Naive thymus-derived CD4-positive, alpha-beta T cell (primary cell): ENCODE data around the gene ALDH16A1. TPM values are rescaled to one million over a fixed set of nuclear protein-coding genes. Genes with fewer than 3 reads are reported as not detected.

ENCODE experiments used
- ATAC-seq: fragments of 150-1000 bp; cut with Tn5 transposase; 2 replicates; pipeline ENCODE4 v1.10.0; 2021; ENCODE audit warnings: mild to moderate bottlenecking, moderate library complexity
- CTCF ChIA-PET: fragments of 350-600 bp; sonication (Branson Sonifier 250); formaldehyde crosslinking; loops from one replicate; lab custom pipeline; 2021; ENCODE audit warnings: antibody characterized with exemption; lab: Charles Lee
- POLR2A ChIA-PET: fragments of 350-600 bp; sonication (Branson Sonifier 250); formaldehyde crosslinking; loops from one replicate; lab custom pipeline; 2021; ENCODE audit warnings: antibody characterized with exemption, inconsistent platforms; lab: Charles Lee
- DNase-seq, 9 donors: peaks; one replicate each; pipeline versions ENCODE4 v3.0.0 to v3.0.0-alpha.2; 2020 to 2022; ENCODE audit warnings: mixed read lengths in 1 of 9
- H3K27ac ChIP-seq: one replicate; pipeline ENCODE4 v1.7.0; 2013; ENCODE audit warnings: mild to moderate bottlenecking, low read depth, low read length, moderate library complexity
- H3K27me3 ChIP-seq, 2 donors: one replicate each; pipeline ENCODE4 v1.7.0; 2013; ENCODE audit warnings: low read length in 2 of 2, mild to moderate bottlenecking in 2 of 2, moderate library complexity in 2 of 2; ENCODE audit not compliant: control insufficient read depth in 2 of 2, insufficient read depth in 2 of 2
- H3K36me3 ChIP-seq, 3 experiments: 1 replicate in 2 of 3; 2 replicates in 1 of 3; pipeline ENCODE4 v1.7.0; 2013; ENCODE audit warnings: low read length in 3 of 3, mild to moderate bottlenecking in 3 of 3, moderate library complexity in 1 of 3; ENCODE audit not compliant: insufficient read depth in 3 of 3, control insufficient read depth in 2 of 3
- H3K4me1 ChIP-seq, 2 donors: one replicate each; pipeline ENCODE4 v1.7.0; 2013; ENCODE audit warnings: low read length in 2 of 2, mild to moderate bottlenecking in 2 of 2, moderate library complexity in 1 of 2; ENCODE audit not compliant: control insufficient read depth in 2 of 2, insufficient read depth in 2 of 2
- H3K4me3 ChIP-seq: 2 replicates; pipeline ENCODE4 v1.7.0; 2013; ENCODE audit warnings: mild to moderate bottlenecking, low read length
- H3K9me3 ChIP-seq, 3 experiments: 1 replicate in 2 of 3; 2 replicates in 1 of 3; pipeline ENCODE4 v1.7.0; 2013; ENCODE audit warnings: low read length in 3 of 3; ENCODE audit not compliant: control insufficient read depth in 2 of 3
- H3K27ac Mint-ChIP-seq, 9 donors: one replicate each; pipeline ENCODE4 v1.8.0; 2020 to 2022; ENCODE audit warnings: mixed read lengths in 9 of 9, mild to moderate bottlenecking in 8 of 9, moderate library complexity in 5 of 9, inconsistent platforms in 2 of 9
- H3K27me3 Mint-ChIP-seq, 5 donors: one replicate each; pipeline ENCODE4 v1.8.0; 2021 to 2022; ENCODE audit warnings: mixed read lengths in 5 of 5, mild to moderate bottlenecking in 1 of 5
- H3K36me3 Mint-ChIP-seq, 5 donors: one replicate each; pipeline ENCODE4 v1.8.0; 2020 to 2022; ENCODE audit warnings: mixed read lengths in 5 of 5, mild to moderate bottlenecking in 3 of 5, inconsistent platforms in 1 of 5
- H3K4me1 Mint-ChIP-seq, 7 donors: one replicate each; pipeline ENCODE4 v1.8.0; 2020 to 2022; ENCODE audit warnings: mixed read lengths in 7 of 7, mild to moderate bottlenecking in 3 of 7, inconsistent platforms in 1 of 7
- H3K4me3 Mint-ChIP-seq, 10 donors: one replicate each; pipeline ENCODE4 v1.8.0; 2020 to 2022; ENCODE audit warnings: mild to moderate bottlenecking in 10 of 10, mixed read lengths in 10 of 10, moderate library complexity in 6 of 10, inconsistent platforms in 2 of 10
- H3K9me3 Mint-ChIP-seq, 11 donors: one replicate each; pipeline ENCODE4 v1.8.0; 2020 to 2022; ENCODE audit warnings: mixed read lengths in 11 of 11, mild to moderate bottlenecking in 4 of 11, inconsistent platforms in 1 of 11, moderate library complexity in 1 of 11
- intact Hi-C, 2 donors: fragments of 100-400 bp; cut with micrococcal nuclease; formaldehyde crosslinking; loops; one replicate each; pipeline ENCODE4 v1.15.1; 2023
- polyA plus RNA-seq, 2 donors: library from polyadenylated mRNA; unstranded; fragments of 300-500 nt; fragmentation: Illumina TruSeq; gene quantifications; one replicate each; pipeline ENCODE4 v1.2.3, GENCODE V29; 2021
- total RNA-seq, 6 experiments: library from RNA in 5 of 6; stranded (reverse) in 5 of 6; gene quantifications; 1 replicate in 5 of 6; 2 replicates in 1 of 6; pipeline ENCODE4 v1.2.3 and lab custom pipeline; 2021 to 2026

ALDH16A1 gene
- total RNA-seq (10 to 100 TPM; 27.6 to 38.1 (median 33.3) TPM), polyA plus RNA-seq (10 to 100 TPM; 28.3 to 37.8 TPM), total RNA-seq (lab: John Stamatoyannopoulos, UW) (46.0 reads per million, percentile 69 among the genes with 10 or more reads in this experiment)

DNA sequence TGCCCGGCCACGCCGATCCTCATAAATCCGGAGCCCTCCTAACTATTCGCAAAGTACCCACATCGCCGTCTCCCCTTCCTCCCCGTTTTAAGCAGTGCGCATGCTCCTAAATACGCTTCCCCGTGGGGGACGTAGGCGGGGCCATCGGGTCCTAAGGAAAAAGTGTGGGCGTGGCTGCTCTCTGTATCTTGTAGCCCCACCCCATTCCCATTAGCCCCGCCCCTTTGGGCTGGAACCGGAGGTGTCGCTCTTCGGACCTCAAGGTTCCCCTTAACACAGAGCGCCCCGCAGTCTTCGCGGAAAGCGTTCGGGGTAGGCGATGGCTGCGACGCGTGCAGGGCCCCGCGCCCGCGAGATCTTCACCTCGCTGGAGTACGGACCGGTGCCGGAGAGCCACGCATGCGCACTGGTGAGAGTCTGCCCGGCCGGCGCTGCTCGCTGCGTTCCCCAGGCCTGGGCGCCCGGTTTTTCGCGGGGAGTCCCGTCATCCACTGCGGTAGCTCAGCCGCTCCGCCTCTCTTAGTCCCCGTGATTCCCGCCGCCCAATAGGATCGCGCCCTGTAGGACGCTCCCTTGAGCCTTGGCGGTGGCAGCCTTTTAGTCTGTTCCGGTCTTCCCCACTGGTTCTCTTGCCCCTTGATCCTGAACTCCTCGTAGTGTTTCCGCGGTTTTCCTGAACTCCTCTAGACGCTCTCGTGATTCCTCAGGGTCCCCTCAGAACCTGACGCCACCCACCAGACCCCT lies at the start of gene ALDH16A1:
TSS of gene ALDH16A1 (plus strand) at position 213 of the 744 bp plus-strand sequence. CDS start at position 320, 107 bp downstream.
- H3K4me3 Mint-ChIP-seq = peak within 1 kb of the TSS; percentile 95 to 100 (median 99)
- peaks cover 12 to 30% (median 16%) of the 10 kb centered on the region in 5 donors for H3K36me3 Mint-ChIP-seq
- Histone ChIP-seq H3K27me3 (no peaks in the 10 kb centered on the region), H3K4me3 (peak within 1 kb of the TSS; percentile 85), H3K4me1 (peaks cover 15 to 26% of the 10 kb centered on the region in 2 donors), H3K27ac (peak within 1 kb of the TSS; percentile 95), H3K9me3 (no peaks in the 10 kb centered on the region), H3K36me3 (peaks cover 0 to 25% (median 0%) of the 10 kb centered on the region in 3 experiments)
- H3K27me3 Mint-ChIP-seq = no peaks in the 10 kb centered on the region
- DNase-seq = peak; percentile 97 to 99 (median 98)
- ChIA-PET POLR2A (interaction anchor here (0.6 to 15.5 kb wide), 18 partner anchors 12 to 834 kb away, joined by 3 to 226 read pairs (median 4); partner anchors contain the start of genes FLT3LG, GFY, NOSIP and PRR12), CTCF (interaction anchor here (0.6 to 12.2 kb wide), 5 partner anchors 13 to 89 kb away, joined by 3 to 83 read pairs (median 4); partner anchors contain the start of genes DKKL1 and FLT3LG)
- peaks cover 0 to 5% (median 0%) of the 10 kb centered on the region in 11 donors for H3K9me3 Mint-ChIP-seq
- intact Hi-C loops = loop anchor here (1.0 to 5.0 kb wide), 19 partner anchors 10 to 1131 kb away; partner anchors contain the start of genes FLT3LG (in 2 of the 2), GYS1 (in 2 of the 2), RPS11 (in 2 of the 2) and RUVBL2 (in 2 of the 2)
- peak; percentile 92 for ATAC-seq
- H3K4me1 Mint-ChIP-seq = peaks cover 35 to 71% (median 56%) of the 10 kb centered on the region in 7 donors
- peak within 1 kb of the TSS; percentile 92 to 100 (median 99) for H3K27ac Mint-ChIP-seq

DNA sequence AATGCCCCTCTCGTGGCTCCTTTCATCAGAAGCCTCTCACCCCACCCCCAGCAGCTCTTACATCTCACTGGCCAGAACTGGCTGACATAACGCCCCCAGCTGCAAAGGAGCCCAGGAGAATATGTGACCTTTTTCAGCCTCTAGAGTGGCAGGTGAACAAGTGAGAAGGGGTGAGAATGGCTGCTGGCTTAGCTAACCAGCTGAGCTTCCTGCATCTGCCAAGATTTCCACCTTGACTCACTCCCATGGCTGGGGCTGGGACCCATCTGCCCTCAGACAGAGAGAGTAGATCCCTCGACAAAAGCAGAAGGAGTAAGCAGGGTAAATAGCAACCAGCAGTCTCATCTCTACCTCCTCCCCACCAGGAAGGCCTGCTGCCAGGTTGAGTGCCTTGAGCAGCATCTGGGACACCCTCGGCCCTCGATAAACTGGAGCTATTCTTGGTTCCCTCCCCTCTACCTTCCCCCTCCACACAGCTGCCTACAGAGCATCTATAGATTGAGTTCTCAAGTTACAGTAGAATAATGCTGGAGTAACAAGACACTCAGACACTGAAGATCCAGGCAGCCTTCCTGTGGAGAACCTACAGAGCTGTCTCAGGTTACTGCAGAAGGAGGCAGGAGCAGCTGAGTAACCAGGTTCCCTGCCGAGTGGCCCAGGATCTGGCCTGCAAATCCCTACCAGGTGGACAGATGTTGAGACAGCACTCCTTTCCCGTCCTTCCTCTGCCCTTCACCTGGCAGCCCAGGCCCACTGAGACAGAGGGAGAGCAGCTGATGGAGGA lies 49.4 kb upstream of the ALDH16A1 start:
- Mint-ChIP-seq H3K36me3 (no peaks in the 10 kb centered on the region), H3K4me1 (peaks cover 14 to 55% (median 28%) of the 10 kb centered on the region in 7 donors), H3K27ac (peak overlapping the region in 3 of 9 donors; percentile 5 to 75 (median 36)), H3K9me3 (peaks cover 0 to 2% (median 0%) of the 10 kb centered on the region in 11 donors), H3K27me3 (peaks cover 0 to 4% (median 0%) of the 10 kb centered on the region in 5 donors), H3K4me3 (peak overlapping the region in 1 of 10 donors; percentile 16)
- ChIA-PET POLR2A (interaction anchor here (1.1 kb wide), 1 partner anchor 9 kb away, joined by 3 read pairs; no protein-coding TSS in a partner anchor), CTCF (interaction anchor here (0.8 to 1.0 kb wide), 2 partner anchors 36 to 66 kb away, joined by 3 read pairs; no protein-coding TSS in a partner anchor)
- no peaks in the 10 kb centered on the region for H3K27me3 ChIP-seq
- no peak overlapping the region for H3K27ac ChIP-seq
- no peaks in the 10 kb centered on the region for H3K36me3 ChIP-seq
- H3K4me1 ChIP-seq = peaks cover 0 to 24% of the 10 kb centered on the region in 2 donors
- no peak for ATAC-seq
- no peak for DNase-seq
- no peaks in the 10 kb centered on the region for H3K9me3 ChIP-seq
- intact Hi-C loops = no loop called here
- H3K4me3 ChIP-seq = no peak overlapping the region

DNA sequence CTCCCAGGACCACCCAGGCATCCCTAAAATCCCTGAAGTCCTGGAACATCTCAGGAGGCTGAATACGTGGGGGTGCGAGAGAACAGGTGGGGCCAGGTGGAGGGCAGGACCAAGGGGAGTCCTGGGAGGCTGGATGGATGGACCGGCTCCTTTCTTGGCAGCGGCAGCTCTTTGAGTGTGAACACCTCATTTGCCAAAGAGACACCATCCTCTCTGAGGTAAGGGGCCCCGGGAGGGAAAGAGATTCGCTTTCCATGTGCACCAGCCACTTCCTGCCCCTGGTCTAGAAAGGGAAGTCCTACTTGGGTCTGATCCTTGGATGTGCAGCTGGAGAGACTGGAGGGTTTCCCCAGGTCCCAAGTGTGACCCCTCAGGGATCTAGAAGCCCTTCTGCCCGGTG lies 45.9 kb upstream of the ALDH16A1 start:
- H3K9me3 ChIP-seq = no peaks in the 10 kb centered on the region
- ChIA-PET CTCF (interaction anchor here (1.8 kb wide), 1 partner anchor 10 kb away, joined by 4 read pairs; no protein-coding TSS in a partner anchor), POLR2A (interaction anchor here (0.9 to 2.2 kb wide), 4 partner anchors 10 to 45 kb away, joined by 3 to 7 read pairs (median 5); no protein-coding TSS in a partner anchor)
- peak overlapping the region in 2 of 10 donors; percentile 56 to 74 for H3K4me3 Mint-ChIP-seq
- peaks cover 16 to 37% of the 10 kb centered on the region in 2 donors for H3K4me1 ChIP-seq
- H3K27me3 Mint-ChIP-seq = peaks cover 0 to 4% (median 0%) of the 10 kb centered on the region in 5 donors
- H3K27ac Mint-ChIP-seq = no peak overlapping the region
- ATAC-seq = no peak
- no peak overlapping the region for H3K27ac ChIP-seq
- no peak for DNase-seq
- intact Hi-C loops = loop anchor here in 1 of 2 donors (5.0 kb wide), 1 partner anchor 35 kb away; the partner anchor contains the start of gene SLC17A7
- peaks cover 40 to 77% (median 52%) of the 10 kb centered on the region in 7 donors for H3K4me1 Mint-ChIP-seq
- H3K36me3 Mint-ChIP-seq = peaks cover 0 to 6% (median 0%) of the 10 kb centered on the region in 5 donors
- no peak overlapping the region for H3K4me3 ChIP-seq
- no peaks in the 10 kb centered on the region for H3K9me3 Mint-ChIP-seq
- H3K27me3 ChIP-seq = no peaks in the 10 kb centered on the region
- no peaks in the 10 kb centered on the region for H3K36me3 ChIP-seq

DNA sequence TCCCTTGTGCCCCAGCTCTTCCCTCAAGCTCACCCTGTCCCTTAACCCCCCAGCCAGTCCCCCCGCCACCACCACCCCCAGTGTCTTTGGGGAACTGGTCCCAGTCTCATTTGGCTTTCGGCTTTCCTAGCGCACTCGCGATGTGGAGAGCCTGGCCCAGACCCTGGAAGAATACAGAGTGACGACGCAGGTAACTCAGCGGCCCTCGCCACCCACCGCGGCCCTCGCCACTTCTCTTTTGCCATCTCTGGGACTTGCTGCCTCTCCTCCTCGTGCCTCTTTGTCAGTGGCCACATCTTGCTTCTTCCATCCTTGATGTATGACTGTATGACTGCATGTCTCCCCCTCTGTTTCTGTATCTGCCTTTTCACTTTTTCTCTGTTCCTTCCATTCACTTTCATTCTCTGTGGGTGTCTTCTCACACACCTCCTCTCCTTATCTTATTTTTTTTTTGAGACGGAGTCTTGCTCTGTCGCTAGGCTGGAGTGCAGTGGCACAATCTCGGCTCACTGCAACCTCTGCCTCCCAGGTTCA lies 45.5 kb upstream of the ALDH16A1 start:
- Histone ChIP-seq H3K36me3 (no peaks in the 10 kb centered on the region), H3K4me3 (no peak overlapping the region), H3K4me1 (peaks cover 16 to 39% of the 10 kb centered on the region in 2 donors), H3K9me3 (no peaks in the 10 kb centered on the region), H3K27me3 (no peaks in the 10 kb centered on the region), H3K27ac (no peak overlapping the region)
- H3K27me3 Mint-ChIP-seq = peaks cover 0 to 4% (median 0%) of the 10 kb centered on the region in 5 donors
- peaks cover 0 to under 1% (median 0%) of the 10 kb centered on the region in 11 donors for H3K9me3 Mint-ChIP-seq
- no peak for DNase-seq
- peak overlapping the region in 8 of 10 donors; percentile 0 to 74 (median 48) for H3K4me3 Mint-ChIP-seq
- H3K36me3 Mint-ChIP-seq = peaks cover 0 to 6% (median 0%) of the 10 kb centered on the region in 5 donors
- peak overlapping the region; percentile 1 to 92 (median 78) for H3K27ac Mint-ChIP-seq
- ChIA-PET CTCF (interaction anchor here (1.8 kb wide), 1 partner anchor 9 kb away, joined by 4 read pairs; no protein-coding TSS in a partner anchor), POLR2A (interaction anchor here (0.9 to 2.2 kb wide), 4 partner anchors 11 to 45 kb away, joined by 3 to 8 read pairs (median 6); partner anchors contain the start of gene PTH2)
- intact Hi-C loops = loop anchor here in 1 of 2 donors (2.0 to 5.0 kb wide), 2 partner anchors 17 to 35 kb away; partner anchors contain the start of genes GFY and SLC17A7
- peaks cover 43 to 82% (median 56%) of the 10 kb centered on the region in 7 donors for H3K4me1 Mint-ChIP-seq
- ATAC-seq = no peak

DNA sequence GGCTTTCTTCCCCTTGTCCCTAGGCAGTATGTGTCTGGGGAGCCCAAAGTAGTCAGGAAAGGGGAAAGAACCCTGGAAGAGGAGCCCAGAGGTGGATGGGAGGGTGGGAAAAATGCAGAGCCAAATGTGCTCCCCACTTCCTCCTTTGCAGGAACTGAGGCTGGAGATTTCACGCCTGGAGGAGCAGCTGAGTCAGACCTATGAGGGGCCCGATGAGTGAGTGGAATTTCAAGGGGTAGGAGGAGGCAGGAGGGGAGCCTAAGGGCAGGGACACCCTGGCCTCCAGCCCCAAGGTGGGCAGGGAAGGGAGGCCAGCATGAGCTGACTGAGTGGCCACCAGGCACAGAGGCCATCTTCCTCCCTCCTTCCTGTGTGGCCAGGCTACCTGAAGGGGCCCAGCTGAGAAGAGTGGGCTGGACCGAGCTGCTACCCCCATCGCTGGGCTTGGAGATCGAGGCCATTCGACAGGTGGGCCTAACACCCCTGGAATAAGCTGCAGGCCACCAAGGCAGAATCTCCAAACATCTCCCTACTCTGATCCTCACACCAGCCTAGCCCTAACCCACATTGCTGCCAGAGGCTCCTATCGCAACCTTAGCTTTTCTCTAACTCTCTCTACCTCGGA lies 44.1 kb upstream of the ALDH16A1 start:
- no peaks in the 10 kb centered on the region for H3K36me3 ChIP-seq
- H3K4me3 Mint-ChIP-seq = peak overlapping the region; percentile 34 to 86 (median 68)
- peak overlapping the region; percentile 6 for H3K27ac ChIP-seq
- peak overlapping the region; percentile 77 to 92 (median 84) for H3K27ac Mint-ChIP-seq
- intact Hi-C loops = loop anchor here in 1 of 2 donors (2.0 to 5.0 kb wide), 2 partner anchors 16 to 33 kb away; partner anchors contain the start of genes GFY and SLC17A7
- no peaks in the 10 kb centered on the region for H3K27me3 ChIP-seq
- CTCF ChIA-PET = interaction anchor here (0.8 to 1.3 kb wide), 2 partner anchors 27 to 43 kb away, joined by 3 read pairs; no protein-coding TSS in a partner anchor
- H3K9me3 ChIP-seq = no peaks in the 10 kb centered on the region
- H3K4me1 Mint-ChIP-seq = peaks cover 43 to 78% (median 56%) of the 10 kb centered on the region in 7 donors
- peak overlapping the region; percentile 1 for H3K4me3 ChIP-seq
- H3K4me1 ChIP-seq = peaks cover 16 to 39% of the 10 kb centered on the region in 2 donors
- peaks cover 0 to 2% (median 0%) of the 10 kb centered on the region in 11 donors for H3K9me3 Mint-ChIP-seq
- ATAC-seq = no peak
- no peak for DNase-seq
- peaks cover 0 to 4% (median 0%) of the 10 kb centered on the region in 5 donors for H3K27me3 Mint-ChIP-seq
- peaks cover 0 to 6% (median 0%) of the 10 kb centered on the region in 5 donors for H3K36me3 Mint-ChIP-seq
- POLR2A ChIA-PET = interaction anchor here (1.0 to 2.1 kb wide), 2 partner anchors 14 to 43 kb away, joined by 3 to 8 read pairs; partner anchors contain the start of genes PIH1D1 and PTH2
